Subcutaneous abdominal adipose tissue (tissue), 5 donors: ENCODE data around the gene MTHFD1.

Source experiments
- H3K27ac ChIP-seq: one replicate; pipeline ENCODE4 v1.7.0; 2013; ENCODE audit warnings: low read depth, mild to moderate bottlenecking, inconsistent platforms, low read length, moderate library complexity
- H3K27me3 ChIP-seq, 5 donors: one replicate each; pipeline ENCODE4 v1.7.0; 2013; ENCODE audit warnings: low read length in 5 of 5, inconsistent platforms in 1 of 5; ENCODE audit not compliant: control insufficient read depth in 5 of 5, insufficient read depth in 4 of 5
- H3K36me3 ChIP-seq, 5 donors: one replicate each; pipeline ENCODE4 v1.7.0; 2013; ENCODE audit warnings: low read length in 5 of 5; ENCODE audit not compliant: control insufficient read depth in 5 of 5, insufficient read depth in 5 of 5
- H3K4me1 ChIP-seq, 5 donors: one replicate each; pipeline ENCODE4 v1.7.0; 2013; ENCODE audit warnings: low read length in 5 of 5, mild to moderate bottlenecking in 3 of 5, moderate library complexity in 1 of 5; ENCODE audit not compliant: control insufficient read depth in 5 of 5, insufficient read depth in 5 of 5
- H3K4me3 ChIP-seq, 5 donors: one replicate each; pipeline ENCODE4 v1.7.0; 2013; ENCODE audit warnings: low read length in 5 of 5, low read depth in 1 of 5
- H3K9ac ChIP-seq, 5 donors: one replicate each; pipeline ENCODE4 v1.7.0; 2013; ENCODE audit warnings: low read length in 5 of 5, mild to moderate bottlenecking in 4 of 5, moderate library complexity in 3 of 5
- H3K9me3 ChIP-seq, 5 donors: one replicate each; pipeline ENCODE4 v1.7.0; 2013; ENCODE audit warnings: low read length in 5 of 5; ENCODE audit not compliant: control insufficient read depth in 5 of 5
- donor health status: healthy.
- donor health status: healthy.
- donor health status: healthy.
- donor health status: healthy.
- donor health status: healthy.

The MTHFD1 gene

DNA sequence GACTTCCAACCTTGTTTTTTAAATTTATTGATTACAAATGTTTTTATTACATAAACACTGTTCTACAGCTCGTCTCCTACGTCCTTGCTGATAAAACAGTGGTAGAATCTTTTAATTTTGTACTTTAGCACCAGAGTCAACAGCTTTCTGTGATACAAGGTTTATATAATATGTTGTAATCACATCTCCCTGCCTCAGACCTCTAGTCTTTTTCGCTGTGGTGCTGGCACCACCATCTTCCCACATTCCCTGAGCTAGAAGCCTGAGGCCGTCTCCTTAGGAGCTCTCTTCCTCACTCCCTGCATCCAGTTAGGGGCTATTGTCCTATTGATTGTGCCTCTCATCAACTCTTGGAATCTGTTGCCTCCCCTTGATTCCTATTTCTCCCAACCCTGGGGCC is 17.1 kb downstream of the MTHFD1 start:
- no peak overlapping the region for H3K9ac ChIP-seq
- H3K9me3 ChIP-seq: no peaks in the 10 kb centered on the region
- H3K27ac ChIP-seq: peak overlapping the region; percentile 9
- no peaks in the 10 kb centered on the region for H3K27me3 ChIP-seq
- peaks cover 4 to 15% (median 8%) of the 10 kb centered on the region in 5 donors for H3K36me3 ChIP-seq
- peaks cover 0 to 19% (median 13%) of the 10 kb centered on the region in 5 donors for H3K4me1 ChIP-seq
- no peak overlapping the region for H3K4me3 ChIP-seq

DNA sequence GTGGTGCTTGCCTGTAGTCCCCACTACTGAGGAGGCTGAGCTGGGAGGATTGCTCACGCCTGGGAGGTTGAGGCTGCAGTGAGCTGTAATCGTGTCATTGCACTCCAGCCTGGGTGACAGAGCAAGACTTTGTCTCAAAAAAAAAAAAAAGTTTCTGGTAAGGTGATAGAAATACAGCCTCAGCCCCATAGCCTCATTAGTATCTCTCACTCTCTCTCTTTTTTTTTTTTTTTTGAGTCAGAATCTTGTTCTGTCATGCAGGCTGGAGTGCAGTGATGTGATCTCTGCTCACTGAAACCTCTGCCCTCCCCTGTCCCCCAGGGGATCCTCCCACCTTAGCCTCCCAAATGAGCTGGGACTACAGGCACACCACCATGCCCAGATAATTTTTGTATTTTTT is 19.2 kb downstream of the MTHFD1 start:
- H3K27ac ChIP-seq: no peak overlapping the region
- peaks cover 0 to 3% (median 0%) of the 10 kb centered on the region in 5 donors for H3K4me1 ChIP-seq
- H3K36me3 ChIP-seq: peaks cover 14 to 25% (median 14%) of the 10 kb centered on the region in 5 donors

DNA sequence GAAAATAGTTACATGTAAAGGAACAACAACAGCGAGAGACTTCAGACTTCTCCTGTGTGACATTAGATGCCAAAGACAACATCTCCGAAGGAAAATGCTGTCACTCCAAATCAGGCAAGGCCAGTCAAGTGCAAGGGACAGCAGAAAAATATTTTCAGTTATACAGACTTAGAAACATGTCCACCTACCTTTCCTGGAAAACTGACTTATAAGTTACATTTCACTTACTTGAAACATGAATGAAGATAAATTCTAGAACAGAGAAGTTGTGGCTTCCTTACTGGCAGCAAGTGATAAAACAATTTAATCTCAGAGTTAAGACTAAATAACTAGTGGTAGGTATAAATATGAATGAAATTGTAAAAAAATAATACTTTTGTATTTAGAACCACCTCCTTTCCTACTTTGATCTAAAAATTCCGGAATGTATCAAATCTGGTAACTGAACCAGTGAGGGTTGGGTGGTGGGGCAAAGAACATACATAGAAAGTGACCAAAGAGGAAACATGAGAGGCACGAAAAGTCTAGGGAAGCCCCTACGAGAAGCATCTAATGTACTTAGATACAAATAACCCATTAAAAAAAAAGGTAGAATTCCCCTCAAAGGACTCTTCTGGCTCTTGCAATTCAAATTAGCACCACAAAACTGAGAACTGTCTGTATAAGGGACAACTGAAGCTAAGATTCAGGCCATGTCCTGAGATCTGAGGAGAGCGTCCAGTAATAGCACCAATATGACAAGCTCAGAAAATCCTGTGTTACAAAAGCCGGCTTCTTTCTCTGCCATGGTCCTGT is 21.2 kb downstream of the MTHFD1 start:
- H3K9ac ChIP-seq: no peak overlapping the region
- peaks cover 12 to 36% (median 20%) of the 10 kb centered on the region in 5 donors for H3K36me3 ChIP-seq
- no peak overlapping the region for H3K4me3 ChIP-seq
- no peaks in the 10 kb centered on the region for H3K27me3 ChIP-seq
- peaks cover 0 to 3% (median 0%) of the 10 kb centered on the region in 5 donors for H3K4me1 ChIP-seq
- no peak overlapping the region for H3K27ac ChIP-seq
- no peaks in the 10 kb centered on the region for H3K9me3 ChIP-seq

More for the DNA sequence above, 19.2 kb downstream of the MTHFD1 start:
- no peak overlapping the region for H3K4me3 ChIP-seq
- no peak overlapping the region for H3K9ac ChIP-seq
- no peaks in the 10 kb centered on the region for H3K9me3 ChIP-seq
- H3K27me3 ChIP-seq: no peaks in the 10 kb centered on the region

DNA sequence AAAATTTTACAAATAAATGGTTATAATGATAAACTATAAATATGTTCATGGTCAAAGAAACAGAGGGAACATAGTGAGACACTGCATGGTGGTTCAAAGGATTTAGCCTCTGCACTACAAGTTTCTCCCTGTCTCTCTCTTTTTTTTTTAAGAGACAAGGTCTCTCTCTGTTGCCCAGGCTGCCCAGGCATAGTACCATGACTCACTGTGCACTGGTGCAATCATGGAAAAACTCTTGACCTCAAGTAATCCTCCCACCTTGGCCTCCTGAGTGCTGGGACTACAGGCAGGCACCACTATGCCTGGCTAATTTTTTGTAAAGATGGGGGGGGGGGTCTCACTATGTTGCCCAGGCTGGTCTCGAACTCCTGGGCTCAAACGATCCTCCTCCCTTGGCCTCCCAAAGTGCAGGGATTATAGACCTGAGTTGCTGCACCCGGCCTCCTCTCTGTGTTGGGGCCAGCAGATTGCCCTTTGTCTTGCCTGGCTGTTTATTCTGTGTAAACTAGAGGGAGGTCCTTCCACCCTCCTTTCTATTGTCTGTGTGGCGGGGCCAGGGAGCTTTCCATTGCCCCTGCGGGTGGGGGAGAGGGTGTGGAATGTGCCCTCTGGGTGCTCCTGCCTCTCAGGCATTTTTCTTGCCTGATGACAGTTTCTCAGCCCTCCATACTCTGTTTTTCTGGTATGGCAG is 22.1 kb downstream of the MTHFD1 start:
- Histone ChIP-seq H3K27me3 (no peaks in the 10 kb centered on the region), H3K4me1 (peaks cover 0 to 3% (median 0%) of the 10 kb centered on the region in 5 donors), H3K4me3 (no peak overlapping the region), H3K27ac (no peak overlapping the region), H3K9ac (no peak overlapping the region), H3K36me3 (peaks cover 15 to 40% (median 24%) of the 10 kb centered on the region in 5 donors), H3K9me3 (no peaks in the 10 kb centered on the region)

DNA sequence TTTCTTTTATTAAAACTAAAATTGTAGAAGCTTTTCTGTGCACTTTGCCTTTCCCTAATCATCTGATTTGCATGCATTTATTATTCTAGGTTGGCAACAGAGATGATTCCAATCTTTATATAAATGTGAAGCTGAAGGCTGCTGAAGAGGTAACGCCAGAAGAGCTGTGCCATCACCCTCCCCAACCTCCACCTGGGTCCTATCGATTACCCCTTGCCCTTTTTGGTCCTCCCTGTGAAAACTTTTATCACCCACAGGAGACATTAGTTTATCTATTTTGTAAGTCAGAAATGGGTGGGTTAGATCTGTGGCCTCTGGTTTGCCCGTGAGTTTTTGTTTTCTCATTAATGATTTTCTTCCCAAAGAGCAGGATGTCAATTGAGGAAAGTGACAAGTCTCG is 22.8 kb downstream of the MTHFD1 start:
- Histone ChIP-seq H3K36me3 (peaks cover 23 to 44% (median 31%) of the 10 kb centered on the region in 5 donors), H3K4me1 (no peaks in the 10 kb centered on the region), H3K4me3 (no peak overlapping the region), H3K27me3 (no peaks in the 10 kb centered on the region), H3K9me3 (no peaks in the 10 kb centered on the region), H3K27ac (no peak overlapping the region), H3K9ac (no peak overlapping the region)

DNA sequence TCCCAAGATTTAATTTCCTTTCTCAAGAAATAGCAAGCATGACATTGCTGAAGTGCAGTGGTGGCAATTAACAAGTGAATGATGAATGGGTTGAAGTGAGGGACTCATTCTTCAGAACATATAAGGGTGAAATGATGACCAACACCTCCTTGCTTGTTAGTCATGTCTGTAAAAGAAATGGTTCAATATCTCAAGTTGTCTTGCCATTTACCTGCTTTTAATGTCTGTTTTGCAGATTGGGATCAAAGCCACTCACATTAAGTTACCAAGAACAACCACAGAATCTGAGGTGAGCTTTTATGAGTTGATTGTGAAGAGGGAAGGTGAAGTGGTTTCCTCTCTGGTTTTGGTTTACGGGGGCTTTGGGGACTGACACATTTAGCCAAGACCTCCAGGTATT is 24.1 kb downstream of the MTHFD1 start:
- Histone ChIP-seq H3K9me3 (no peaks in the 10 kb centered on the region), H3K27ac (no peak overlapping the region), H3K4me3 (no peak overlapping the region), H3K9ac (no peak overlapping the region), H3K4me1 (peaks cover 0 to 3% (median 0%) of the 10 kb centered on the region in 5 donors), H3K36me3 (peaks cover 26 to 51% (median 40%) of the 10 kb centered on the region in 5 donors), H3K27me3 (no peaks in the 10 kb centered on the region)

DNA sequence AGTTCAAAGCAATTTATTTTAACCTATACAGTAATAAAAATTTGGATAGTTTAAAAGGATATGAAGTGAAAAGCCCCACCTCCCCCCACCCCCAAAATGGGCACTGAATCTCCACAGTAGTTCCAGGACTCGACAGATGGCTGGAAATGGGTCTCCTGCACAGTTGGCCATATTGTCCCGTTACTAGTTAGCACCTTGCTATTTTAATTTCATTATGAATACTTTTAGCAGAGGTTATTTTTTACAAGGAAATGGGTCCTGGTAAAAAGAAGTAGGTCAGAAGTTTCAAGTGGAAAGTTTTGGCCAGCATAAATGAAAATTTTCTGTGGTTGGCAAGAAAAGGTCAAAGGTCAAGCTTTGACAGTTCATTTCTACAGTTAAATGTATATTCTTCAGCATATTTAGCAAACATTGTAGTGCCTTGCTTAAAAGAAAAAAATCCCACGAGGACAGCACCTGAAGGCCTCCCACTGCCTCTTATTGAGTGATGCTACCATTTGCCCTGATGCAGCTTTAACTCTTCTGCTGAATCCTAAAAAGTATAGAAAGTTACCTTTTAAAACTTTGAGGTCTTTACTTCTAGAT is 28.3 kb downstream of the MTHFD1 start:
- Histone ChIP-seq H3K36me3 (peaks cover 39 to 81% (median 76%) of the 10 kb centered on the region in 5 donors), H3K9ac (no peak overlapping the region), H3K9me3 (no peaks in the 10 kb centered on the region), H3K4me3 (no peak overlapping the region), H3K27me3 (no peaks in the 10 kb centered on the region), H3K27ac (no peak overlapping the region), H3K4me1 (peaks cover 0 to 3% (median 0%) of the 10 kb centered on the region in 5 donors)

DNA sequence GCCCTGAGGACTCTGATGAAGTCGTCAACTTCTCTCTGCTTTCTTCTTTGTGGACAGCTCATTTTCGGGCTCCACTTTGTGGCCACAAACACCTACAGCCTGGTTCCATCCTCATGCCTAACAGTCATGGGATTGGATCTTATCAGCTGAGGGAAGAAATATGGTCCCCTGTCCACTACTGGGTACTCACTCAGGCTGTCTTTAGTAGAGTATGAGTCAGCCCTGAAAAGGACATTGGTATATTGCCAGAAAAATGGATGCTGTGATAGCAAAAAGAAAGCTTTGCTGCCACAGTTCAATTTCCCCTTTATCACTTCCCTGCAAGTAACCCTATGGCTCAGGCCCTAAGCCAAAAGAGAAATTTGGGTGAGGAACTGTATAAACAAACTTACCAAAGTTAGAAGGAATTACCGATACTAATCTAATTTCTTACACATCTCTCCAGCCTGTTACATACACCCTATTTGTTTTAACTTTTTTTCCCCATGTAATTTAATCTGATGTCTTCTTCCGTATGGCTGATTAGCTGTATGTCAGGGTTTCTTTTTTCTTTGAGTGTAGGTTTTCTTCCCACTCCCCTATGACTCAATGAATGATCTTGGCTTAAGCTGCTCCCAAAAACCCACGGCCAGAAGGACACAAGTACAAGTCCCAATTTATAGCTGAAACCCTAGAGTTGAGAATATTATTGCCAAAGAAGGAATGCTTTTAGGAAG is 29.1 kb downstream of the MTHFD1 start:
- no peak overlapping the region for H3K27ac ChIP-seq
- H3K4me3 ChIP-seq: no peak overlapping the region
- no peaks in the 10 kb centered on the region for H3K27me3 ChIP-seq
- H3K9me3 ChIP-seq: no peaks in the 10 kb centered on the region
- peaks cover 0 to 3% (median 0%) of the 10 kb centered on the region in 5 donors for H3K4me1 ChIP-seq
- H3K36me3 ChIP-seq: peaks cover 38 to 78% (median 73%) of the 10 kb centered on the region in 5 donors
- H3K9ac ChIP-seq: no peak overlapping the region

DNA sequence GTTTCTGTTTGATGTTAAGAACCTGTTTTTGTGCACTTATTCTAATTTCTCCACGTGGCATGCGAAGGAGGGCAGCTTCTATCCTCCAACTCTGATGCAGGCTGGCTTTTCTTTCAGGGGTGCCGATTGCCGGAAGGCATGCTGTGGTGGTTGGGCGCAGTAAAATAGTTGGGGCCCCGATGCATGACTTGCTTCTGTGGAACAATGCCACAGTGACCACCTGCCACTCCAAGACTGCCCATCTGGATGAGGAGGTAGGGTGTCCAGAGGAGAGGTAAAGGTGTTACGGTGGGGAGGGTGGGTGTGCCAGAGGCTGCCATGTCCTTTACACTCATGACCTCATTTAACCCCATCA is 29.6 kb downstream of the MTHFD1 start:
- Histone ChIP-seq H3K27me3 (no peaks in the 10 kb centered on the region), H3K9me3 (no peaks in the 10 kb centered on the region), H3K4me1 (peaks cover 0 to 3% (median 0%) of the 10 kb centered on the region in 5 donors), H3K27ac (no peak overlapping the region), H3K36me3 (peaks cover 40 to 78% (median 74%) of the 10 kb centered on the region in 5 donors), H3K9ac (no peak overlapping the region), H3K4me3 (no peak overlapping the region)
